IPS-18c (cell line): ENCODE results near the gene ATP8A2.
"Not testable (repeated sequence)": the region's sequence is repeated elsewhere in the genome, so short reads cannot be mapped to it uniquely, and the experiment has no call there.

Experiments
- H3K4me3 ChIP-seq: 2 replicates; pipeline ENCODE4 v1.7.0; 2013; ENCODE audit warnings: low read depth, mild to moderate bottlenecking, low read length, moderate library complexity; ENCODE audit not compliant: insufficient read depth
- H3K9me3 ChIP-seq: one replicate; pipeline ENCODE4 v1.6.1; 2013; ENCODE audit warnings: mild to moderate bottlenecking, low read length, moderate library complexity; ENCODE audit not compliant: control insufficient read depth, insufficient read depth

The ATP8A2 gene

GRCh38 chr13:25493931-25494640 is 122.3 kb downstream of the ATP8A2 start:
- H3K4me3 ChIP-seq: no peak overlapping the region

GRCh38 chr13:25494698-25495411 is 123.1 kb downstream of the ATP8A2 start:
- Histone ChIP-seq H3K9me3 (no peaks in the 10 kb centered on the region), H3K4me3 (no peak overlapping the region)

More at GRCh38 chr13:25493931-25494640, 122.3 kb downstream of the ATP8A2 start:
- no peaks in the 10 kb centered on the region for H3K9me3 ChIP-seq

GRCh38 chr13:25501231-25501630 is 129.5 kb downstream of the ATP8A2 start:
- no peaks in the 10 kb centered on the region for H3K9me3 ChIP-seq
- H3K4me3 ChIP-seq: no peak overlapping the region

- H3K4me3 ChIP-seq: no peak overlapping the region
- H3K9me3 ChIP-seq: no peaks in the 10 kb centered on the region
Observed at GRCh38 chr13:25502031-25502430, 130.3 kb downstream of the ATP8A2 start.

GRCh38 chr13:25502551-25502950 is 130.8 kb downstream of the ATP8A2 start:
- Histone ChIP-seq H3K9me3 (no peaks in the 10 kb centered on the region), H3K4me3 (no peak overlapping the region)

- Histone ChIP-seq H3K9me3 (no peaks in the 10 kb centered on the region), H3K4me3 (no peak overlapping the region)
Observed at GRCh38 chr13:25503856-25504255, 132.1 kb downstream of the ATP8A2 start.

GRCh38 chr13:25507841-25508240 is 136.1 kb downstream of the ATP8A2 start:
- H3K4me3 ChIP-seq: no peak overlapping the region
- H3K9me3 ChIP-seq: no peaks in the 10 kb centered on the region

- H3K4me3 ChIP-seq, H3K9me3 ChIP-seq: not testable (repeated sequence)
Observed at GRCh38 chr13:25513060-25513459, 141.3 kb downstream of the ATP8A2 start.

GRCh38 chr13:25518441-25518840 is 146.7 kb downstream of the ATP8A2 start:
- H3K9me3 ChIP-seq: no peaks in the 10 kb centered on the region

GRCh38 chr13:25525884-25526283 is 154.1 kb downstream of the ATP8A2 start:
- Histone ChIP-seq H3K4me3 (no peak overlapping the region), H3K9me3 (no peaks in the 10 kb centered on the region)

More at GRCh38 chr13:25518441-25518840, 146.7 kb downstream of the ATP8A2 start:
- no peak overlapping the region for H3K4me3 ChIP-seq

GRCh38 chr13:25528266-25528665 is 156.5 kb downstream of the ATP8A2 start:
- no peaks in the 10 kb centered on the region for H3K9me3 ChIP-seq
- no peak overlapping the region for H3K4me3 ChIP-seq

- H3K4me3 ChIP-seq: no peak overlapping the region
- H3K9me3 ChIP-seq: no peaks in the 10 kb centered on the region
Observed at GRCh38 chr13:25529425-25529824, 157.7 kb downstream of the ATP8A2 start.

GRCh38 chr13:25538276-25538675 is 166.5 kb downstream of the ATP8A2 start:
- Histone ChIP-seq H3K4me3 (no peak overlapping the region), H3K9me3 (no peaks in the 10 kb centered on the region)

GRCh38 chr13:25541434-25542123 is 169.8 kb downstream of the ATP8A2 start:
- no peaks in the 10 kb centered on the region for H3K9me3 ChIP-seq
- H3K4me3 ChIP-seq: no peak overlapping the region

- H3K9me3 ChIP-seq, H3K4me3 ChIP-seq: not testable (repeated sequence)
Observed at GRCh38 chr13:25548991-25549390, 177.2 kb downstream of the ATP8A2 start.

GRCh38 chr13:25561812-25562211 is 190.0 kb downstream of the ATP8A2 start:
- Histone ChIP-seq H3K9me3 (no peaks in the 10 kb centered on the region), H3K4me3 (no peak overlapping the region)

- no peak overlapping the region for H3K4me3 ChIP-seq
- H3K9me3 ChIP-seq: no peaks in the 10 kb centered on the region
Observed at GRCh38 chr13:25570185-25570584, 198.4 kb downstream of the ATP8A2 start.

GRCh38 chr13:25571237-25571636 is 199.5 kb downstream of the ATP8A2 start:
- Histone ChIP-seq H3K4me3 (no peak overlapping the region), H3K9me3 (no peaks in the 10 kb centered on the region)
